Erythroblast (primary cell): ENCODE results near the gene AK5.

ENCODE experiments used
- DNase-seq, 2 experiments: peaks; one replicate each; lab custom pipeline; 2025; lab: John Stamatoyannopoulos, UW
- GATA1 ChIP-seq: IDR thresholded peaks from 2 replicates; pipeline ENCODE4 v1.6.1; 2011; ENCODE audit warnings: low read depth, mild to moderate bottlenecking, control low read depth, low read length, moderate library complexity
- POLR2A ChIP-seq: IDR thresholded peaks from 2 replicates; pipeline ENCODE4 v1.6.1; 2011; ENCODE audit warnings: mild to moderate bottlenecking, low read length

The AK5 gene

DNA sequence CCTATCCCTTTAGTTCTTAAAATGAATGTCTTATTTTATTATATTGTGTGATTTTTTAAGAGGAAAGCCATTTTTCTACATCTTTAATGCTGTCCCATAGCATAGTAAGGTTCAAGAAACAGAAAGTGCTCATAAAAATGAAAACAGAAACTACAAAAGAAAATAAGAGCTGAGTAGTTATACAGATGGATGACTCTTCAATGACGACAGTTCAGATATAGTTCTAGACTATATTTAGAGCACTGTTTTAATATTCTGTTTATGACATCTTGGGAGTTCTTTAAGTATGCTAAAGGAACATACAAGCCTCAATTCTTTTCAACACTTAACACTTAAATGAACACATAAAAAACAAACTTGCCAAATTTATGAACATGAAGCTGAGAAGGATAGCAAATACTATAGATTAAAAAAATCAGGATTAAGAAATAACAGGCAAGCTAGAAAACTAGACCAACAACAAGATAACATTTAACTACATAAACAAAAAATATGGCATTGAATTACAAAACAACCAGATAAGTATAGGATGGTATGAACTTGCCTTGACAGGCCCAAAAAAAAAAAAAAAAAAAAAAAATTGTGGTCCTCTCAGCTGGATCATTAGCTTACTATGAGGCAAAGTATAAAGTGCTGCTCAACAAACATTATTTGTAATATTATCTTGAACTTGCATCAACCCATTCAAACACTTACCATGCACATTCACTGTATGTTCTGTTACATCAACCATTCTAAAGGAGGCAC is 312.7 kb downstream of the AK5 start:
- DNase-seq: no peak
- TF ChIP-seq POLR2A: no peak
- no peak for TF ChIP-seq GATA1

DNA sequence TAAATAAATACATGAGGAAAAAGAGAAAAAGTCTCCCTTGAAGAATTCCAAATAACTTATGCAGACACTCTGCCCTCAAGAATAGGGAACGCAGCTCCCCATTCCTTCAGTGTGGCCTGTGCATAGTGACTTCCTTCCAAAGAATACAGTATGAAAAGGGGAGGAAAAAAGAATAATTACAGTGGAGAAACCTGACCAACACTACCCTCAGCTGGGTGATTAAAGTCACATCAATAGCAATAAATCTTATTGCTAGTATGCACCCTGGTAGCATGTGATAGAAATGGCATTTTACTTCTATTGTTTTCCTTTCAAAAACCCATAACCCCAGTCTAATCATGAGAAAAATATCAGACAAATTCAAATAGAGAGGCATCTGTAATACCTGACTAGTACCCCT is 315.5 kb downstream of the AK5 start:
- no peak for DNase-seq
- no peak for TF ChIP-seq POLR2A
- TF ChIP-seq GATA1: no peak

DNA sequence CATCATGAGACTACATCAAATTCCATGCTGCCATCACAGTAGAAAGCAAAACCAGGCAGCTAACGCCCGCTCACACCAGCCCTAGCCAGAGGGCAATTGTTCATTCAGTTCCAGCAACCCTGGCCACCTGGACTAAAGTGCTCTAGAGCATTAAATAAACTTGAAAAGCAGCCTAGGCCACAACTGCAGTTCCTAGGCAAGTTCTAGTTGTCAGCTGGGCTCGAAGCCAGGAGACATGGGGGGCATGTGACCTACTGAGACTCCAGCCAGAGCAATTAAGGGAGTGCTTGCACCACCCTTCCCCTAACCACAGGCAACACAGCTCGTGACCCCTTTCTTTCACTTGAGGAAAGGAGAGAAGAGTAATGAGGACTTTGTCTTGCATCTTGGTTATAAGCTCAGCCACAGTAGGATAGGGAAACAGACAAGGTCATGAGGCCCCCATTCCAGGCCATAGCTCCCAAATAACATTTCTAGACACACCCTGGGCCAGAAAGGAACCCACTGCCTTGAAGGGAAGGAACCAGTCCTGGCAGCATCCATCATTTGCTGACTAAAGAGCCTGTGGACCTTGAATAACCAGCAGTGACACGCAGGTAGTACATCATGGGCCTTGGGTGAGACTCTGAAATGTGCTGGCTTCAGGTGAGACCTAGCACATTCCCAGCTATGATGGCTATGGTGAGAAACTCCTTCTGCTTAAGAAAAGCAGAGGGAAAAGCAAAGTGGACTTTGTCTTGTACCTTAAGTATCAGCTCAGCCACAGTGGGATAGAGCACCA is 323.6 kb downstream of the AK5 start:
- peak; percentile 59 to 77 for DNase-seq
- no peak for TF ChIP-seq POLR2A
- TF ChIP-seq GATA1: no peak

DNA sequence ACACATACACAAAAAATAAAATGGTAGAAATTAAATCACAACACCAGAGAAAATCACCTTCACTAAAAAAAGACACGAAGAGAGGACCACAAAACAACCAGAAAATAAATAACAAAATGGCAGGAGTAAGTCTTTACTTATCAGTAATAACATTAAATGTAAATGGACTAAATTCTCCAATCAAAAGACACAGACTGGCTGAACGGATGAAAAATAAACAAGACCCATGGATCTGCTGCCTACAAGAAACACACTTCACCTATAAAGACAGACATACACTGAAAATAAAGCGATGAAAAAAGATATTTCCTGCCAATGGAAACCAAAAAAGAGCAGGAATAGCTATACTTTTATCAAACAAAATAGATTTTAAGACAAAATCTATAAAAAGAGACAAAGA is 327.1 kb downstream of the AK5 start:
- DNase-seq: peak; percentile 7 to 23
- TF ChIP-seq GATA1 (no peak), POLR2A (no peak)
